ENCODE results near the gene MRPS23. TPM values are rescaled to one million over a fixed set of nuclear protein-coding genes. Genes with fewer than 3 reads are reported as not detected.

MRPS23 gene
- total and polyA plus RNA-seq, 2 of the 13 experiments (the other 11 are each of a cell fraction or from before 2014, with no cell fraction given), result 63.2 to 181 TPM

DNA sequence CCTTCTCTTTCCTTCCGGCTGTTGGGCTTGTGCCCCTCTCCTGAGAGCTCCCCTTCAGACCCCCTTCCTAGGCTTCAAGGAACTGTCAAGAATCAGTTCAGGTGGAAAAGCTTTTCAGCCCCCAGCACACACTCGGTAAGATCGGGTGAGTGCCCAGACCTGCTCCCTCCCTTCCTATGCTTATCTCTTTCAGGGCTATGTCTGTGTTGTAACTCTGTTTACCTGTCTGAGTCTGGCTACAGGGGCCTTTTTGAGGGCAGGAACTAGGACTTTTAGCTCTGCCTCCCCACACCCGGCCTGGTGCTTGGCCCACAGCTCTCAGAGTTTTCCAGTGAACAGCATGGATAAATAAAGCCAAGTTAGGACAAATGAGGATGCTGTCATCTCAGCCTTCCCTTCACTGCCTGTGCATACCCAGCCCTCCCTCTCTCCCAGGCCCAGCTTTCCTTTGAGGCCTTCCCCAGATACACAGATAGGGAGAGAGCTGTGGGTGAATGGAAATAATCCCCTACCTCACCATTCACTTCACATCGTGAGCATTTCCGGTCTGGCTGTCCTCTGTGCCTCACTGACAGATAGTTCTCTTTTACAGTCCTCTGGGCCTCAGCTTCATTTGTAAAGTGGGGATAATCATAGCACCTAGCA lies 5.7 kb upstream of the MRPS23 start (continued):
- TF ChIP-seq, protein P1, sequence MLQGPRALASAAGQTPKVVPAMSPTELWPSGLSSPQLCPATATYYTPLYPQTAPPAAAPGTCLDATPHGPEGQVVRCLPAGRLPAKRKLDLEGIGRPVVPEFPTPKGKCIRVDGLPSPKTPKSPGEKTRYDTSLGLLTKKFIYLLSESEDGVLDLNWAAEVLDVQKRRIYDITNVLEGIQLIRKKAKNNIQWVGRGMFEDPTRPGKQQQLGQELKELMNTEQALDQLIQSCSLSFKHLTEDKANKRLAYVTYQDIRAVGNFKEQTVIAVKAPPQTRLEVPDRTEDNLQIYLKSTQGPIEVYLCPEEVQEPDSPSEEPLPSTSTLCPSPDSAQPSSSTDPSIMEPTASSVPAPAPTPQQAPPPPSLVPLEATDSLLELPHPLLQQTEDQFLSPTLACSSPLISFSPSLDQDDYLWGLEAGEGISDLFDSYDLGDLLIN (CRISPR knock-in tag; IDR thresholded peaks at IDR 0.05; ENCODE audit: borderline replicate concordance), result no peak
- TF ChIP-seq CHD2 (IDR thresholded peaks at IDR 0.05; ENCODE audit: low read depth, low read length), result no peak
- TF ChIP-seq ELF4 (CRISPR knock-in tag; IDR thresholded peaks at IDR 0.05; ENCODE audit: borderline replicate concordance), result peak; percentile 37; the same call in 1 of the 2 replicates
- TF ChIP-seq SIN3A (IDR thresholded peaks at IDR 0.05; ENCODE audit: borderline replicate concordance, low read depth, low read length), result no peak
- TF ChIP-seq ZNF775 (CRISPR knock-in tag; IDR thresholded peaks at IDR 0.05; ENCODE audit: borderline replicate concordance), result no peak
- TF ChIP-seq, protein P2, sequence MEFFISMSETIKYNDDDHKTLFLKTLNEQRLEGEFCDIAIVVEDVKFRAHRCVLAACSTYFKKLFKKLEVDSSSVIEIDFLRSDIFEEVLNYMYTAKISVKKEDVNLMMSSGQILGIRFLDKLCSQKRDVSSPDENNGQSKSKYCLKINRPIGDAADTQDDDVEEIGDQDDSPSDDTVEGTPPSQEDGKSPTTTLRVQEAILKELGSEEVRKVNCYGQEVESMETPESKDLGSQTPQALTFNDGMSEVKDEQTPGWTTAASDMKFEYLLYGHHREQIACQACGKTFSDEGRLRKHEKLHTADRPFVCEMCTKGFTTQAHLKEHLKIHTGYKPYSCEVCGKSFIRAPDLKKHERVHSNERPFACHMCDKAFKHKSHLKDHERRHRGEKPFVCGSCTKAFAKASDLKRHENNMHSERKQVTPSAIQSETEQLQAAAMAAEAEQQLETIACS (CRISPR knock-in tag; IDR thresholded peaks at IDR 0.05), result no peak
- TF ChIP-seq ZSCAN30 (CRISPR knock-in tag; IDR thresholded peaks at IDR 0.05), result no peak
- no peak for TF ChIP-seq HNRNPLL (IDR thresholded peaks at IDR 0.05; ENCODE audit: low read depth, low read length, poor library complexity, severe bottlenecking)
- TF ChIP-seq ZNF224 (CRISPR knock-in tag; IDR thresholded peaks at IDR 0.05), result no peak; the same call in 1 of the 2 replicates
- no peak for TF ChIP-seq RCOR2 (CRISPR knock-in tag; IDR thresholded peaks at IDR 0.05)
- peak; percentile 61; the same call in 1 of the 2 replicates for TF ChIP-seq ZNF709 (CRISPR knock-in tag; IDR thresholded peaks at IDR 0.05)
- TF ChIP-seq ZNF773 (CRISPR knock-in tag; IDR thresholded peaks at IDR 0.05; ENCODE audit: borderline replicate concordance), result no peak
- TF ChIP-seq DNMT3B (CRISPR knock-in tag; conservative IDR thresholded peaks at IDR 0.05), result peak; percentile 88
- TF ChIP-seq ZNF383 (CRISPR knock-in tag; IDR thresholded peaks at IDR 0.05; ENCODE audit: borderline replicate concordance), result no peak
- TF ChIP-seq HMG20B (CRISPR knock-in tag; conservative IDR thresholded peaks at IDR 0.05), result no peak; the same call in 1 of the 2 replicates
- TF ChIP-seq, protein P3, sequence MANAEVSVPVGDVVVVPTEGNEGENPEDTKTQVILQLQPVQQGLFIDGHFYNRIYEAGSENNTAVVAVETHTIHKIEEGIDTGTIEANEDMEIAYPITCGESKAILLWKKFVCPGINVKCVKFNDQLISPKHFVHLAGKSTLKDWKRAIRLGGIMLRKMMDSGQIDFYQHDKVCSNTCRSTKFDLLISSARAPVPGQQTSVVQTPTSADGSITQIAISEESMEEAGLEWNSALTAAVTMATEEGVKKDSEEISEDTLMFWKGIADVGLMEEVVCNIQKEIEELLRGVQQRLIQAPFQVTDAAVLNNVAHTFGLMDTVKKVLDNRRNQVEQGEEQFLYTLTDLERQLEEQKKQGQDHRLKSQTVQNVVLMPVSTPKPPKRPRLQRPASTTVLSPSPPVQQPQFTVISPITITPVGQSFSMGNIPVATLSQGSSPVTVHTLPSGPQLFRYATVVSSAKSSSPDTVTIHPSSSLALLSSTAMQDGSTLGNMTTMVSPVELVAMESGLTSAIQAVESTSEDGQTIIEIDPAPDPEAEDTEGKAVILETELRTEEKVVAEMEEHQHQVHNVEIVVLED (CRISPR knock-in tag; IDR thresholded peaks at IDR 0.05; ENCODE audit: borderline replicate concordance), result peak; percentile 66
- TF ChIP-seq LCORL (IDR thresholded peaks at IDR 0.05), result no peak
- TF ChIP-seq LCORL (CRISPR knock-in tag; IDR thresholded peaks at IDR 0.05), result peak; percentile 71; the same call in 1 of the 2 replicates
- TF ChIP-seq BRD4 (CRISPR knock-in tag; IDR thresholded peaks at IDR 0.05), result 0 out of 2 replicates have a peak, but pooled peaks have one; percentile 27
- 0 out of 2 replicates have a peak, but pooled peaks have one; percentile 31 for TF ChIP-seq ZNF337 (CRISPR knock-in tag; IDR thresholded peaks at IDR 0.05; ENCODE audit: borderline replicate concordance, low read depth)
- TF ChIP-seq, protein P4, sequence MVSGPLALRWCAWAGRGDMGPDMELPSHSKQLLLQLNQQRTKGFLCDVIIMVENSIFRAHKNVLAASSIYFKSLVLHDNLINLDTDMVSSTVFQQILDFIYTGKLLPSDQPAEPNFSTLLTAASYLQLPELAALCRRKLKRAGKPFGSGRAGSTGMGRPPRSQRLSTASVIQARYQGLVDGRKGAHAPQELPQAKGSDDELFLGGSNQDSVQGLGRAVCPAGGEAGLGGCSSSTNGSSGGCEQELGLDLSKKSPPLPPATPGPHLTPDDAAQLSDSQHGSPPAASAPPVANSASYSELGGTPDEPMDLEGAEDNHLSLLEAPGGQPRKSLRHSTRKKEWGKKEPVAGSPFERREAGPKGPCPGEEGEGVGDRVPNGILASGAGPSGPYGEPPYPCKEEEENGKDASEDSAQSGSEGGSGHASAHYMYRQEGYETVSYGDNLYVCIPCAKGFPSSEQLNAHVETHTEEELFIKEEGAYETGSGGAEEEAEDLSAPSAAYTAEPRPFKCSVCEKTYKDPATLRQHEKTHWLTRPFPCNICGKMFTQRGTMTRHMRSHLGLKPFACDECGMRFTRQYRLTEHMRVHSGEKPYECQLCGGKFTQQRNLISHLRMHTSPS (CRISPR knock-in tag; IDR thresholded peaks at IDR 0.05; ENCODE audit: low read depth), result peak; percentile 43; the same call in 1 of the 2 replicates
- TF ChIP-seq, protein P5, sequence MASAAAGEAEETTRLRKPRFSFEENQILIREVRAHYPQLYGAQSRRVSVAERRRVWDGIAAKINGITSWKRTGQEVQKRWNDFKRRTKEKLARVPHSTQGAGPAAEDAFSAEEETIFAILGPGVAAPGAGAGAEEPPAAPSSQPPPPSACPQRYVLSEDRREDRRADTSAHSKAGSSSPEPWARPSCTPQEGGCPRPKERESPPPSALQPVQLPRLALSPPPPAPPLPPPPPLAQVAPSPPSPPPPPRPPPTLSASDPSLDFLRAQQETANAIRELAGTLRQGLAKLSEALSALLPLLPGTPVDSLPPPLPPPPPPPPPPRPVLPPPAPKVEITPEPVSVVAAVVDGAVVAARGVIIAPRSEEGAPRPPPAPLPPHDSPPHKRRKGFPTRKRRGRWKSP (CRISPR knock-in tag; IDR thresholded peaks at IDR 0.05), result no peak; the same call in 1 of the 2 replicates
- peak; percentile 82; the same call in 1 of the 2 replicates for TF ChIP-seq ZNF430 (CRISPR knock-in tag; IDR thresholded peaks at IDR 0.05)
- TF ChIP-seq SMC3 (IDR thresholded peaks at IDR 0.05; ENCODE audit: low read length), result no peak

Measured in HepG2 (cell line).